ENCODE results near the gene SERPINB6.
"Not testable (repeated sequence)": the region's sequence is repeated elsewhere in the genome, so short reads cannot be mapped to it uniquely, and the experiment has no call there.

Gene SERPINB6

DNA sequence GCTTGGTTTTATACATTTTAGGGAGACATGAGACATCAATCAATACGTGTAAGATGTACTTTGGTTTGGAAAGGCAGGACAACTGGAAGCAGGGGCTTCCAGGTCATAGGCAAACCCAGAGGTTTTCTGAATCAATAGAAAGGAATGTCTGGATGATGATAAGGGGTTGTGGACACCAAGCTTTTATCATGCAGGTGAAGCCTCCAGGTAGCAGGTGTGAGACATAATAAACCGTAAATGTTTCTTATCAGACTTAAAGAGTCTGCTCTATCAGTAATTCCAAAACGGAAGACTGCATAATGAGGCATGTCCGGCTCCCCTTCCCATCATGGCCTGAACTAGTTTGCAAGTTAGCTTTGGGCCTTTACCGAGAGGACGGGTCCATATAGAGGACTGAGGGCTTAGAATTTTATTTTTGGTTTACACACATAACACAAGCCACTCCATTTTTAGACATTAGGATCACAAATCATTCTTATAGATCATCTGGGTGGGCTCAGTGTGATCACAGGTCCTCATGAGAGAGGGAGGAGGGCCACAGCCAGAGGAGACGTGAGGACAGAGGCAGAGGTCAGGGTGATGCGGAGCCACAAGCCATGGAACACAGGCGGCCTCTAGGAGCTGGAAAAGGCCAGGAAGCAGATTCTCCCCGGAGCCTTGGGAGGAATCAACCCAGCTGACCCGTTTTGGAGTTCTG lies 57.6 kb downstream of the SERPINB6 start:
- no peak for DNase-seq (ENCODE audit: low read depth in 2 of 2)

DNA sequence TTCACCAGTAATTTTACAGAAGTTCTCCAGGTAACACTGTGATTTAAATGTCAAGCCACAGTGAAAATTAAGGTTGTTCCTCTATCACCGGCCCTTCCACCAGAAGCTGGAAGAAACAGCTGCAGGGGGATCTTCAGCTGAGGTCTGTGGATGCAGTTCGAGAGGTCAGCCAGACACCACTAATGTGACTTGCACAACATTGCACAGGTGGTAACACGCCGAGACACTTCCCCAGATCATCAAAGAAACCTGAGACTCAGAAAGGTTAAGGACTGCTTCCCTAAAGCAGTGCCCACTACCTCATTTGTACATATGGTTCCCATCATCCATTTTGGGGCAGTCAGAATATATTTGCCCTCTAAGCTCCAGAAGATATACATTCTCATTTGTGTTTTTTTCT lies 60.2 kb downstream of the SERPINB6 start:
- no peak for DNase-seq (ENCODE audit: low read depth in 2 of 2)

DNA sequence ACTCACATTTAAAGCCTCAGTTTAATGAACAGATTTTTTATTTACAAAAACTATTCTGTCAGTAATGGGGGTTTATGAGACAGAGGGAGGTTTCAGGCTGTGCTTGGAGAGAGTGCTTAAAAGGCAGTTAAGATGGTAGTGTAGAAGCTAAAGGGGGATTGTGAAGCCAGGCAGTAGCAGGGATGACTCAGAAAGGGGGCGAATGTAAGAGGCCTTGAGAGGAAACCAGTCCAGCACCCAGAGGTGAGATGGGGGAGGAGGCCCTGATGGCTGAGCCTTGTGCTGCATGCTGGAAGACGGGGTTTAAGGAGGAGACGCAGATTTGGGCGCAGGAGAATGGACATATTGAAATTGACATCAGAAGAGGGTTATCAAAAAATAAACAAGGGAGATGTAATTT lies 61.6 kb downstream of the SERPINB6 start:
- DNase-seq (ENCODE audit: low read depth in 2 of 2) = no peak

DNA sequence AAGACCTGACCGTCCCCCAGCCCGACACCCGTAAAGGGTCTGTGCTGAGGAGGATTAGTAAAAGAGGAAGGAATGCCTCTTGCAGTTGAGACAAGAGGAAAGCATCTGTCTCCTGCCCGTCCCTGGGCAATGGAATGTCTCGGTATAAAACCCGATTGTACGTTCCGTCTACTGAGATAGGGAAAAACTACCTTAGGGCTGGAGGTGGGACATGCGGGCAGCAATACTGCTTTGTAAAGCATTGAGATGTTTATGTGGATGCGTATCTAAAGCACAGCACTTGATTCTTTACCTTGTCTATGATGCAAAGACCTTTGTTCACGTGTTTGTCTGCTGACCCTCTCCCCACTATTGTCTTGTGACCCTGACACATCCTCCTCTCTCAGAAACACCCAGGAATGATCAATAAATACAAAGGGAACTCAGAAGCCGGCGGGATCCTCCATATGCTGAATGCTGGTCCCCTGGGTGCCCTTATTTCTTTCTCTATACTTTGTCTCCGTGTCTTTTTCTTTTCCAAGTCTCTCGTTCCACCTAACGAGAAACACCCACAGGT lies 62.2 kb downstream of the SERPINB6 start:
- DNase-seq (ENCODE audit: low read depth in 2 of 2) = not testable (repeated sequence)

DNA sequence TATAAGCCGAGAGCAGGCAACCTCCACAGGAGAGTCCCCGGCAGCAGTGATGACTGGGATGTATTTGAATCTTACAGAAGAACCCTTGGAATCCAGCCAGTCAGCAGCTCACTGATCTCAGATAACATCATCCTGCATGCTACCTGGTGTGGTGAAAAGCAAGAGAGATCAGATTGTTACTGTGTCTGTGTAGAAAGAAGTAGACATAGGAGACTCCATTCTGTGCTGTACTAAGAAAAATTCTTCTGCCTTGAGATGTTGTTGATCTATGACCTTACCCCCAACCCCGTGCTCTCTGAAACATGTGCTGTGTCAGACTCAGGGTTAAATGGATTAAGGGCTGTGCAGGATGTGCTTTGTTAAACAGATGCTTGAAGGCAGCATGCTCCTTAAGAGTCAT lies 62.9 kb downstream of the SERPINB6 start:
- DNase-seq (ENCODE audit: low read depth in 2 of 2) = not testable (repeated sequence)

DNA sequence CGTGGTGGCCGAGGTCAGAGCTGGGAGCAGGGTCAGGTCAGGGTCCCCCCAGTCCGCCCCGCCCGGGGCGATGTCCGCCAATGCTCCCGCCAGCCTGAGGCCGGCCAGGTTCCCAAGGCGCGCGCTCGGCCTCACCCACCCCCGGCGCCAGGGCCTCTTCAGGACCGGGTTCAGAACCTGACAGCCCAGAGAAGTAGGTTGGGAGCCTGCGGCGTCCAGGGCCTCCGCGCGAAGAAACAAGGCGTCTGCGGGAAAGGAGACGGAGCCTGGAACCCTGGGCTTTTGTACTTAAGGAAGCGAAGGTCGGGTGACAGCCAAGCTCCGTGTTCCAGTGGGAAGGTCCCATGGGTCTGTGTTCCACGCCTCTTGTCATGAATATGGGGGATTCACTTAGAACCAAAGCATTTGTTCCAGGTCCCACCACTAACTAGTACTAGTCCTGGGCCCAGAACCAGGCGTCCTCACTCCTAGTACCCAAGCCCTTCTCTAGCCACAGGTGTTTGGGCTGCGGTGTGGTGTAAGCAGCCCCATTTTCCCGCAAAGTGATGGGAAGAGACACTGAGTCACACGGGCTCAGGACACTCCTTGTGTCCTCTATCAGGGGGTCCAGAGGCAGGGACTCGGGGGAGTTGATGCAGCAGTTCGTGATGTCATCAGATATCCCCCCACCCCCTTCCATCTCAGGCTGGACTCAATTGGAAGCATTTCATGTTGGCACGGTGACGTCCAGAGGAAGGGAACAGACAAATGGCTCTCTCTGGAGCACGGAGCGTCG lies 67.8 kb downstream of the SERPINB6 start:
- not testable (repeated sequence) for DNase-seq (ENCODE audit: low read depth in 2 of 2)

DNA sequence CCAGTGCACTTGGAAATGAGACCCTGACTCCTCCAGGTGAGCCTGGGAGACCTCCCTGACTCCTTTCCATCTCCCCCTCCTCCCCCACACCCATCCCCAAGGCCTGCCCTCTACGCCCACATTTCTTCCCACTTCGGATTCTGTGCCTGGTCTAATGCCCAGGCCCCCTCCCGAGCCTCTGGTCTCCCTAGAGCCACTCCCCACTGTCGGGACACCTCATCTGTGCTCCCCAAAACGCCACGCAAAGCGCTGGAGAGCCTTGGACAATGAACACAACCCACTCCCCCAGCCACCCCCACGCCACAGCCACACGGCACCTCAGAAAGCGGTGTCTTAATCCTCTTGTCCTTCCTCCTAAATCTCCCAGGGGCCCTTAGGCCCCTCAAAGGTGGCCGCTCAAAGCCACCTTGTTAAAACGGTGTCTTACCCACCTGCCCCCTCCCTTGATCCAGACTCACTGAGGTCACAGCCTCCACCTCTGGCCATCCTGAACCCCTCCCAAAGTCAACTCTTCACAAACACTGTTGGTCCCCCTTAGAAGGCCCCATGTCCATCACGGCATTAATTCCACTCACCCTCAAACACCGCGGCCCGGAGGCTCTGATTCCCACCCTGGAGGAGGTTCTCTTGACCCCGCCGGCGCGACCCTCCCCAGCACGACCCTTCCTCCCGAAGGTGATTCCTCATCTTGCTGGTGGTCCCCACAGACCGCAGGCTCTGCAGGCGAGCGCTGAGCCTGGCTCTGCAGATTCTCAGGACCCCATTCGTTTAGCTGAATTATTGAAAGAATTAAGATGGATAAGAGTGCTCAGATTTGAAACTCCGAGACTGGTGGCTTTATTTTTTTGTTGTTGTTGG lies 69.5 kb downstream of the SERPINB6 start:
- DNase-seq (ENCODE audit: low read depth in 2 of 2) = not testable (repeated sequence)

DNA sequence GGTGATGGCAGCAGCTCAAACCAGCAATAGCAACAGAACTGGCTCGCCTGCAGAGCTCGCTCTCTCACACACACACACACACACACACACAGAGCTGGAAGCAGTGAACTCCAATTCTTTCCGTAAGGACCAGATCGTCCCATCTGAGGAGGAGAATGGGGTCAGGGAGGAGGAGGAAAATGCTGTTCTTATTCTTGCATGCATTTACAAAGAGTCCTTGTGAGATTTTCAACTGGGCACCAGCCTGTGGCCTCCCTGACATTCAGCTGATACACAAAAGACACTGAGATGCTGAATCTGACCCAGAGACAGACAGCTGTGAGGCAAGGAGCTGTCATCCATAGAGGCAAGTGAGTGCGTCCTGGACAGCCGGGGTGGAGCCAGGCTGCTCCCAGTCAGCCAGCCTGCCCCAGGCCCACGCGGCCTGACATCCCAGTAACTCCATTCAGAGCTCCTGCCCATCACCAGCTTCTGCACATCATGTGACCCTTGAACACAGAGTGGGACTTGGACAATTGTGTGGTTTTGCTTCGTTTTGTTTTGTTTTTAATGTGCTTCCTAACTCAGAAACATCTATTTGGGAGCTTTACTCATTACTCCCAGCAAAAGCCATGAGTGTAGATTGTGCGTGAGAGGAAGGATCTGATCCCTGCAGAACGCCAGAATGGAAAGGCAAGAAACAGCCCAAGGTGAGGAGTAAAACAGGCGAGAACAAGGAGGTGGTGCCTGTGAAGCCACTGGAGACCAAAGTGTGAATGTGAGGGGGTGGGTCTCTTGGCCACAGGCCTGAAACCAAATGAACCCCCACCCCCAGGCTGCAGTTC lies 70.3 kb downstream of the SERPINB6 start:
- DNase-seq (ENCODE audit: low read depth in 2 of 2) = no peak

DNA sequence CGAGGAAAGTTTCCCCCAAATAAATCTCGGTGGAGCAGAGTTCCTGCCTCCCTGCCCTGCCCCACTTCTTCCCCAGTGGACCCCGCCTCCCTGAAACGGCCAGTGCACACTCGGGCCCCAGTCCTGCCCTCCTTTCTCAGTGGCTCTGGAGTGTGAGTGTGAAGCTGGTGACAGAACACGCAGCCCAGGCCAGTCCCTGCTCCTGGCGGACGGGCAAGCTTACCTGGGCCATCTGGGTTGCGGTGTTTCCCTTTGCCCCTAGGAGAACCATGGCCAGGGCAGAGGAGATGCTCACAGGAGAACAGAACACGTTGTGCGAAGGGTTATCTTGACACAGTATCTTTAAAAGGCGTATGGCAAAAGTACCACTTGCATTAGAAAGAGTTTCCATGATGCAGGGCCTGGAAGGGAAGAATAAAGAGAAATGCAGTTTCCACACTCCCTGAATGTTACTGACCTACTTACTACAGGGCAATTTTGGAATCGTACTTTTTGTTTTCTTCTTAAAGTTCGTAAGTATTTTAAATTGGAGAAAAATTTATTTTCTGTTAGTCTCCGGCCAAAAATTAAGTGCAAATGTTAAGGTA lies 71.1 kb downstream of the SERPINB6 start:
- DNase-seq (ENCODE audit: low read depth in 2 of 2) = no peak

DNA sequence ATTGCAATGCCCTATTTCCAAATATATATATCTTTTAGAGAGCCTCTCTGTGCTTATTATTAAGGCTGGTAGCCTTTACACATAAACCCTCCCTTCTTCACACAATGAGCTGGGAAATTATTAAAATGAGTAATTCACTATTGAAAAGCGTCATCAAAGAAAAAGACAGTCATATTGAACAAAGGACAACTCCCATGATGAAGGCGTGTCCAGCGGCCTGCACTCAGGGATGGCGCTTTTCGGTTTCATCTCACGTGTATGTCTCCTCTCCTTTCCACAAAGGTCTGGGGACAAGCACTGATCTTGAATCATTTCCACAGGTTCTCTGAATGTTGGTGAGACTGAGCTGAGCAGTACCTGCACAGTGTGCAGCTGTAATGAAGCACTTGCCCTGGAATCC lies 71.8 kb downstream of the SERPINB6 start:
- no peak for DNase-seq (ENCODE audit: low read depth in 2 of 2)

Measured in fibroblast of skin of left biceps (primary cell).